ENCODE measurements around the gene NPHP4.

NPHP4 gene

GRCh38 chr1:5992026-5992813 lies at the start of gene NPHP4:
Gene NPHP4 (minus strand): TSS chr1:5992425. CDS start chr1:5986289, 6,136 bp downstream.
- DNase-seq = peak; percentile 99

DNA sequence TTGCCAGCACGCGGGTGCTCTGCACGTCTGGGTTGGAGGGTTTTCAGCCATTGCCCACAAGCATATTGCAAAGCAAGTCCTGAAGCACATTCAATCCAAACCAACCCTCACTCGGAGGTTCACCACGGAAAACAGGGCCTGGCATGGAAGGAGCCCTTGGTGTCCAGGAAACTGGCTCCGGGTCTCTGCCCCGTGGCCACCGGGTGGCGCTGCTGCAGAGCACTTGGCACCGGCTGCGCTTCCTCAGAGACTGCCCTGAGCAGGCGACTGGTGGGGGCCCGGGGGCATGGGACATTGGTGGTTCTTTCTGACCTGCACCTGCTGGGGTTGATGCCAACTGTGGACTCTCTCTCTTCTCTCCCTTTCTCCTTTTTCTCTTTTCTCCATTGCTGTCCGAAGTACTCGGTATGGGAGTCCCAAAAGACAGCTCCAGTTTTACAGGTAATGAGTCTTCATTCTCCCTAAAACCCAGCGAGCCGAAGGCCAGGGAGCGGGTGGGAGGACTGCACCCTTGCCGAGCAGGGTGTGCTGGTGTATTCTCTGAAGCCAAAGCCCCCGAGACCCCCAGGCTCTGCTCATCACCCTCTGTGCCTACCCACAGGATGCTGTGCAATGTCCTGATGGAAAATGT lies 49.3 kb upstream of the NPHP4 start:
- no peak for DNase-seq

- DNase-seq = peak; percentile 11
These were observed 48.7 kb upstream of the NPHP4 start for GRCh38 chr1:6040861-6041415.

DNA sequence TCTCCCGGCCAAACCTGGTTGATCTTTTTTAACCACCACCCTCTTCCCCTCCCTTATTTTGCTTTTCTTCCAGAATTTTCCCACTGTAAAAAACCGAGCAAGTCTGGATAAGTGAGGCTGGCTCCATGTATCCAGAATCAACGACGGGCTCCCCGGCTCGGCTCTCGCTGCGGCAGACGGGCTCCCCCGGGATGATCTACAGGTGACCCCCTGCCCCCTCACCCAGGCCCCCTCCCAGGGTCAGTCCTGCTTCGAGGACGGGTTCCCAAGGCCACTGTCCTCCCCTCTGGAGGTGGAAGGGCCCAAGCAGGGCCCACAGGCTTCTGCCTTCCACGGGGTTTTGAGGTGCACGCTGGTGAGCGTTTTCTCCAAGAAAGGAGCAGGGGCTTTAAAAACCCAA lies 48.2 kb upstream of the NPHP4 start:
- DNase-seq = no peak

DNA sequence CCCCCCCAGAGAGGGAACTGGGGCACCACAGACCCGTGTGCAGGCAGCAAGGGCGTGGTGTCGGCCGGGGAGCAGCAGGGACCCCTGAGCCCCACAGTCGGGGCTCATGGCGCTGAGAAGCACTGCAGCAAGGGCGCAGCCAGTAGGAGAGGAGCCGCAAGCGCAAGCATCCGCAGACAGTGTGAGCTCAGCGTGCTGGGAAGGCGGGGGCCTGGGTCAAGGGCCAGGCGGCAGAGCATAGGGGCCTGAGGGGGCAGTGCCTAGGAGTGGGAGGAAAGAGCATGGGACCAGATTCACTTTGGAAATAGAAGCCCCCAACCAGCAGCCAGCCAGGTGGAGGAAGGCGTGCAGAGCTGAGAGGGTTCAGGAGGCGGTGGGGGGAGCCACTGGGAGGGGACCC lies 46.8 kb upstream of the NPHP4 start:
- no peak for DNase-seq

GRCh38 chr1:6038603-6039002 lies 46.4 kb upstream of the NPHP4 start:
- DNase-seq = no peak

DNA sequence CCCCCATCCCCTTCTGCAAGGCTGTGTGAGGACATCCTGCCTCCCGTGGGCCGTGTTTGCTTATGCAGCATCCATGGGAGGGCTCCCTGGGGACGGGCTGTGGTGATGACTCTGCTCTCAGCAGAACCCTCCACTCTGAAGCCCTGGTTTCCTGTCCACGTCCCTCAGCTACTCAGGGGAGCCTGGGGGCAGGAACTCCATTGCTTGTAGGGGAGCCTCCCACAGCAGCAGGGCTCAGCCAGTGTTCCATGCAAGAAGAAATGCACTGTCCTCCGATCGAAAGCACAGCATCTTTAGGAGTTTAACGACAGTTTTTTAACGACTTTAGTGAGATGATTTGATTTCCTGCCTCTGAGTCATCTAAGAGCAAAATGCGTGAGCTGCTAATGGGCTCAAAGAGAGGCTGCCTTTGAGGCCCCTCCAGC lies 45.1 kb upstream of the NPHP4 start:
- no peak for DNase-seq

- no peak for DNase-seq
These were observed 43.5 kb upstream of the NPHP4 start for GRCh38 chr1:6035719-6036118.

- DNase-seq = no peak
These were observed 43.1 kb upstream of the NPHP4 start for GRCh38 chr1:6035303-6035702.

GRCh38 chr1:6034750-6035096 lies 42.5 kb upstream of the NPHP4 start:
- no peak for DNase-seq

- DNase-seq = no peak
These were observed 41.9 kb upstream of the NPHP4 start for GRCh38 chr1:6033986-6034749.

- no peak for DNase-seq
These were observed 40.9 kb upstream of the NPHP4 start for GRCh38 chr1:6033124-6033523.

GRCh38 chr1:6030547-6031261 lies 38.5 kb upstream of the NPHP4 start:
- no peak for DNase-seq

DNA sequence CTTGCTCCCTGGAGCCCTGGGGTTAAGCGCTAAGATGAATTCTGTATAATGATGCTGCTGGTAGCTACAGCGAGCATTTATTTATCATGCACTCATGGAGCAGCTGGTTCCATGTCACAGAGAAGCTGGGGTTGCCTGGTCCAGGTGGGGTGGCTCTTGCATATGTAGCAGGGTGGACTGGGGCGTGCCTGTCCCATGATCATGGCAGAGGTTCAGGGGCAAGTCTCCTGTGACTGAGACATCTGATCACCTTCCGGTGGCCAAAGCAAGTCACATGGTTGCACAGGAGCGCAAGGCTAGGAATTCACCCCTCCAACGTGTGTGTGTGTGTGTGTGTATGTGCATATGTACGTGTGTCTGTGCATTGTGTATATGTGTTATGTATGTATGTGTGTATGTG lies 37.9 kb upstream of the NPHP4 start:
- DNase-seq = no peak

GRCh38 chr1:6029351-6029750 lies 37.1 kb upstream of the NPHP4 start:
- DNase-seq = no peak

DNA sequence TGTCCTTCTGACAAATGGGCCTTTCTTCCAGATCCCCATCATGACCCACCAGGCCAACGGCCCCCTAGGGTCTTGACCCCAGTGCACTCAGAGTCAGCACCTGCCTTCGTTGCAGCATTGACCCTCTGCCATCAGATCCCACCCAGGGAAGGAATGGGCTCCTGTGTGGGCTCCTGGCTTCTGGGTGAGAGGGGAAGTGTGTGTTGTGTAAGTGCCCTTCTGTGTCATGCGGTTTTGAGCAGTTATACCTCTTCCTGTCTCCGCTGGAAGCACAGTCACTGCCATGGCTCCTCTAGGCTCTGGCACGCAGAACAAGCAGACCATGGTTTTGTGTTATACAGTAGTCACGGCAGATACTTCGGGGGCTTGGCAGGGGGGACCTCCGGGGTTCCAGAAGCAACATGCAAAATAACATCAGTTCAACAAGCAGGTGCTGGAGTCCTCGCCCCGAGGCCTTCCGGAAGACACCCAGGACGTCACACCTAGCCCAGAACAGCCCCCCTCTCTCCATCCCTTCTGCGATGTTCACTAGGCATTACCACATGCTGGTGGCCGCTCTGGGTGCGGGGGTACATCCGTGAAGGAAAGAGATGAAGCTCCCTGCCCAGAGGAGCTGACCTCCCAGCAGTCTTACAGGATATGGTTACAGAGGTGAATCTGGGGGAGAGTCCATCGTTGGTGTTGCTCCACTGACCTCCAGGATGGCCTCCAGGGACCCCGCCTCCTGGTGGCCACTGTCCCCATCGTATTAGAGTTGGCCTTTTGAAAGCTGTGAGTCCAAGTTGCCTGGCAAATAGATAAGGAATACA lies 36.0 kb upstream of the NPHP4 start:
- no peak for DNase-seq

- DNase-seq = no peak
These were observed 35.4 kb upstream of the NPHP4 start for GRCh38 chr1:6027591-6027990.

DNA sequence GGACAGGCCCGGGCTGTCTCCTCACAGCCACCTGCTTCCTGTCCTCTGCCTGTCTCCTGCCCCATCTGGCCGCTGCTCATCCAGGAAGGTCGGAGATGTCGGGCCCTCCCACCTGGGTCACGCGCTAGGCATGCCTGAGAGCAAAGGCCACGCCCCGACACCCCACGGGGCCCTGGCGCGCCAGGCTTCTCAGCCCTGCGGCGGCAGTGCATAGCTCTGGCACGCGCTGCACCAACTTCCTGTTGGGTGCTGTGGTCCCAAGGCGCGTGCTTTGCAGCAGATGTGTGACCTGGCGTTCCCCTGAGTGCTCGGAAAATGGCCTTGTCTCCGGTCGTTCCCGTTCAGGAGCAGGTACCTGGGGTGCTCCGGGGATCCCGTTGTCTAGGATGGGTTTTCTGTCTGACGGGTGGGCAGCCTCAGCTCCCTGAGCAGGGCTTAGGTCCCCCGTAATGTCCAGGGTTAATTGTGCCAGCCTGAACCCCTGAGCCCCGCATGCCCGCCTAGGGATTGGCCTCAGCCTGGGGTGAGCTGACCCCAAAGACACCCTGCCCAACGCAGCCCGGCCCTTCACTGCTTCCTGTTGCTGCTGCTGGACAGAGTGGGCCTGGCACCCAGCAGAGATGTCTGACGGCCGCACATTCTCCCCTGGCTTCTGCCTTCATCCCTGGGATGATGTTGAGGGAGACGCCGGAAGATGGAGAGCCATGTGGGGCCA lies 34.0 kb upstream of the NPHP4 start:
- DNase-seq = peak; percentile 95

DNA sequence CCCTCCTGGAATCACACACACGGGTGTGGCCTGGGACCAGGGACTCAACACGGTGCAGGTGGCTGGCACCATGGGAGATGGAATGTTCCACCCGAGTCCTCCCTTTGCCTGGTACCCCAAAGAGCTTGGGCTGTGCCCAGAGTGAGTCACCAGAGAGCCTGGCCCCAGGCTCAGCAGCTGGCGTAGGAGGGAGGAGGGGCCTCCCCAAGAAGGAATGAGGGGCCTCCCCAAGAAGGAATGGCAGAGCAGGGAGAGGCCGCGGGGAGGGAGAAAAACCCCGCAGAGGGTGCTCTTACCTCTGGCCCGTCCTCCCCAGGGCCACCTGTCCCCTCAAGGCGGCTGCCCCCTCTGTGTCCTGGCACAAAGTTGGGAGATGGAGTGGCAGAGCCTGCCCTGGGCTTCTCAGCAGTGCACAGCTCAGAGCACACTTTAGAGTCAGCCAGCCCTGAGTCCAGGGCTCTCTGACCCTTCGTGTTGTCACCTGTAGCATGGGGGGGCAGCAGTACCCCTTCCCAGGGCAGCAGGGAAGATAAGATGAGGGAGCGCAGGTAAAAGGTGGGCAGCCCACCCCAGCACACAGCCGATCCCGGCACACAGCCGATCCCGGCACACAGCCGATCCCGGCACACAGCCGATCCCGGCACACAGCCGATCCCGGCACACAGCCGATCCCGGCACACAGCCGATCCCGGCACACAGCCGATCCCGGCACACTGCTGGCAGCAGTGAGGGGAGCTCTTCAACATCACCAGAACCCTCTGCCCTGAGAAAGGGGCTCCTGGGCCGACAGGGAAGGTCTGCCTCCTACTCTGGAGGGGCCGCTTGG lies 33.3 kb upstream of the NPHP4 start:
- peak; percentile 36 for DNase-seq

DNA sequence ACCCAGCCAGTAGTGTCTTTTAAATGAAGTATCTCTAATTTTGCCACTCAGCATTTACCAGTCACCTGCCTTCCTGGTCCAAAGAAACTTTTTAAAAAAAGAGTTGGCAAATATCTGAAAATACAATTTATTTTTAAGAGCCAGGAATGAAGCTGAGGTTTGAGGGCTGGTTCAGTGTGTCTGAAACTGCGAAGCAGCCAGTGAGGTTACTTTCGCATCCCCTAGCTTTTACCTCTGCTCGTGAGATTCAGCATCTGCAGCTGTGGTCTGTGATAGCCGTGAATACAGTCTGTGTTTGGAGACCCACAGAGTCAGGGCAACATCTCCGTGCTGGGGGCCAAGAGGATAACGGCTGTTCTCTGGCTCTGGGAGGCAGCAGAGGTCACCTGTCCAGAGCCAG lies 32.2 kb upstream of the NPHP4 start:
- no peak for DNase-seq

DNA sequence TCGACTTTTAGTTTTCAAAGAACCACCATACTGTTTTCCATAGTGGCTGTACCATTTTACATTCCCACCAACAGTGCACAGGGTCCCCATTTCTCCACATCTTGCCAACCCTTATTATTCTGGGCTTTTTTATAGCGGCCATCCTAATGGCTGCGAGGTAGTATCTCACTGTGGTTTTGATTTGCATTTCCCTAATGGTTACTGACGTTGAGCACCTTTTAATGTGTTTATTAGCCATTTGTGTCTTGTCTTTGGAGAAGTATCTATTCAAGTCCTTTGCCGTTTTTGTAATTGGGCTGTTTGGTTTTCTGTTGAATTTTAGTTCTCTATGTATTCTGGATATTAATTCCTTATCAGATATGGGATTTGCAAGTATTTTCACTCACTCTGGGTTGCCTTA lies 31.1 kb upstream of the NPHP4 start:
- DNase-seq = no peak

All from NCI-H2171 treated with DMSO at 0.1 percent for 48 hours (cell line).